GM12873 (cell line): Measurements from ENCODE around the gene ANKRD49.

Experiments used
- CTCF ChIP-seq: IDR thresholded peaks from 2 replicates; pipeline ENCODE4 v1.5.1; 2012; ENCODE audit warnings: low read depth, mild to moderate bottlenecking, moderate library complexity, low read length, control low read depth; ENCODE audit not compliant: insufficient read depth; ENCODE audit errors: missing control alignments

ANKRD49 gene

GRCh38 chr11:94524341-94524740, 30.6 kb downstream of the ANKRD49 start:
- TF ChIP-seq CTCF = no peak

- no peak for TF ChIP-seq CTCF
These were observed 32.0 kb downstream of the ANKRD49 start for GRCh38 chr11:94525546-94526324.

DNA sequence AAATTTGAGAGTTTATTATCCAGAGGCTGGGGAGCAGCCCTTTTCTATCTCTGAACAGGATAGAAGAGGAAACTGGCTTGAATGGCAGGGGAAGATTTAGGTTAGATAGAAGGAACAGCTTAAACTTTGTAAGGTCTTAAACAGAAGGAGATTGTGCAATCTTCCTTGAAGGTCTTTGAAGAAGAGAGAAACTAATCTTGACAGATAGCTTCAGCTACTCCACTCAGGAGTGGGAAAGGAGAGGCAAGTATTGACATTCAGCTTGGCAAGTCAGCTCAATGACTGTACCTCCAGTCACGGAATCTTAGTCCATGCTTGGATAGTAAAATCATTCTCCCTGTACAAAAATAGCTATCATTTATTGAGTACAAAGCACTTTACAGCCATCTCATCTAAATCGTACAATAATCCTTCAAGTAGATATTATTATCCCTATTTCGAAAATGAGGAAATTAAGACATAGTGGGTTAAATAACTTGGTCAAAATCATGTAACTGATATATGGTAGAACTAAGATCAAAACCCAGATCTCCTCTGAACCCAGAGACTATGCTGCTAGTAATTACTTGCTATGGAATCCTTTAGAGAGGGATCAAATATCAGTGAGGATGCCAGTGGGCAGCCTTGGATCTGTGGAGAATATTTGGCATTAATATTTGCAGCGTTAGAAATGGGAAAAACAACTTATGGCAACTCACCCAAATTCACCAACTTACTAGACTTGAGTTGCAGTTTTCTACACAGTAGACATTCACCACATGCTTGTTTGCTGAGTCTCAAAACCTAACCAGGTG, 33.1 kb downstream of the ANKRD49 start:
- TF ChIP-seq CTCF = no peak

GRCh38 chr11:94528551-94528950, 34.8 kb downstream of the ANKRD49 start:
- no peak for TF ChIP-seq CTCF

GRCh38 chr11:94532211-94532610, 38.4 kb downstream of the ANKRD49 start:
- TF ChIP-seq CTCF = no peak

GRCh38 chr11:94533206-94533605, 39.4 kb downstream of the ANKRD49 start:
- TF ChIP-seq CTCF = no peak
